Measurements from ENCODE around the gene MPDZ.

MPDZ gene

DNA sequence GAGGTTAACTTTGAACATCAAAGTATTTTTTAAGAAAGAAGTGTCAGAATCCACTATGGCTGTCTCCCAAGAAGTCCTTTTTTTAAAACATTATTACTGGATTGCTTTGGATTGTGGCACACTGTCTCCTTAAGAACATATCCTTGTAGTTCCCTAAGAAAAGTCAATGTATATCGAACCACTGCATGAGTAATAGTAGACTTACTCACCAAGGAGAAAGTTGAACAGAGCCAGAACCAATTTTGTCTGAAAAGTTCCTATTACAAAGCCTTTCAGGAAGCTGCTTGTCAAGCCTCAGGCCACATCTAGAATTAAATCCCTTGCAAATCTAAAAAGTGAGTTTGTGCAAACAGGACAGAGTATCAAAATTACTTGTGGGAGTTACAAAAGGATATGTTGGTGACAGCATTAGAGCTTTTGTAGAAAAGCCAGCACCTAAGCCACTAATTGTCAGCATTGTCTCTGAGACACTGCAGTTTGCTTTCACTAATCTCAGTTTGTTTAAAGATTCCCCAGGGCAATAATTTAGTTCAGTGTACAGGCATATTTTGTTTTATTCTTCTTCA, 195.4 kb downstream of the MPDZ start:
- Histone ChIP-seq H3K14ac (ENCODE audit: low read length) (no peak overlapping the region), H3K23ac (ENCODE audit: low read depth, low read length, poor library complexity) (no peak overlapping the region), H2AK5ac (ENCODE audit: low read depth, low read length) (no peak overlapping the region), H3K9ac (ENCODE audit: low read depth, low read length, poor library complexity) (no peak overlapping the region), H2BK120ac (ENCODE audit: low read depth, low read length) (no peak overlapping the region), H2BK12ac (ENCODE audit: low read length) (no peak overlapping the region), H4K91ac (ENCODE audit: low read depth, low read length, poor library complexity) (no peak overlapping the region), H3K18ac (ENCODE audit: low read length) (no peak overlapping the region), H3K4me2 (ENCODE audit: insufficient read depth, low read length, poor library complexity, severe bottlenecking) (no peak overlapping the region), H2AFZ (ENCODE audit: low read length) (no peak overlapping the region), H3K36me3 (replicated peaks in 1 of 2; ENCODE audit: control insufficient read depth in 2 of 2, insufficient read depth in 2 of 2, low read length in 2 of 2) (no peaks in the 10 kb centered on the region), H4K8ac (ENCODE audit: low read depth, low read length) (no peak overlapping the region), H3K27ac (replicated peaks; ENCODE audit: low read length) (no peak overlapping the region), H2BK5ac (ENCODE audit: low read length) (no peak overlapping the region), H3K9me3 (replicated peaks in 1 of 2; ENCODE audit: control insufficient read depth in 2 of 2, insufficient read depth in 1 of 2, low read depth in 1 of 2, low read length in 2 of 2) (no peaks in the 10 kb centered on the region), H3K79me1 (ENCODE audit: low read depth, low read length) (no peaks in the 10 kb centered on the region), H3K4me3 (ENCODE audit: low read length in 2 of 2) (no peak overlapping the region), H3K27me3 (ENCODE audit: control insufficient read depth in 3 of 3, insufficient read depth in 3 of 3, low read depth in 1 of 3, low read length in 3 of 3) (no peaks in the 10 kb centered on the region), H3K4me1 (ENCODE audit: control insufficient read depth in 2 of 2, insufficient read depth in 1 of 2, low read depth in 1 of 2, low read length in 2 of 2) (no peaks in the 10 kb centered on the region), H2BK15ac (ENCODE audit: low read length) (no peak overlapping the region), H3K4ac (ENCODE audit: low read length) (no peak overlapping the region)
- WGBS, 2 donors (ENCODE audit: extremely low coverage in 2 of 2, insufficient read length in 2 of 2, insufficient replicate concordance in 1 of 2), result no CpG with 5 or more reads among the region's 1 CpG
- DNase-seq (ENCODE audit: low spot score), result no peak

- WGBS, 2 donors (ENCODE audit: extremely low coverage in 2 of 2, insufficient read length in 2 of 2, insufficient replicate concordance in 1 of 2), result no CpG with 5 or more reads among the region's 2 CpGs
- no peak overlapping the region for H2AFZ ChIP-seq (ENCODE audit: low read length)
- H2BK5ac ChIP-seq (ENCODE audit: low read length), result no peak overlapping the region
- no peak overlapping the region for H3K27ac ChIP-seq (replicated peaks; ENCODE audit: low read length)
- no peak overlapping the region for H3K4me3 ChIP-seq (ENCODE audit: low read length in 2 of 2)
- DNase-seq (ENCODE audit: low spot score), result no peak
- no peak overlapping the region for H3K14ac ChIP-seq (ENCODE audit: low read length)
- no peak overlapping the region for H2BK15ac ChIP-seq (ENCODE audit: low read length)
- no peaks in the 10 kb centered on the region for H3K9me3 ChIP-seq (replicated peaks in 1 of 2; ENCODE audit: control insufficient read depth in 2 of 2, insufficient read depth in 1 of 2, low read depth in 1 of 2, low read length in 2 of 2)
- no peak overlapping the region for H4K8ac ChIP-seq (ENCODE audit: low read depth, low read length)
- H3K4ac ChIP-seq (ENCODE audit: low read length), result no peak overlapping the region
- no peak overlapping the region for H3K4me2 ChIP-seq (ENCODE audit: insufficient read depth, low read length, poor library complexity, severe bottlenecking)
- no peaks in the 10 kb centered on the region for H3K36me3 ChIP-seq (replicated peaks in 1 of 2; ENCODE audit: control insufficient read depth in 2 of 2, insufficient read depth in 2 of 2, low read length in 2 of 2)
- H3K4me1 ChIP-seq (ENCODE audit: control insufficient read depth in 2 of 2, insufficient read depth in 1 of 2, low read depth in 1 of 2, low read length in 2 of 2), result no peaks in the 10 kb centered on the region
- no peak overlapping the region for H3K18ac ChIP-seq (ENCODE audit: low read length)
- no peak overlapping the region for H2BK12ac ChIP-seq (ENCODE audit: low read length)
- H4K91ac ChIP-seq (ENCODE audit: low read depth, low read length, poor library complexity), result no peak overlapping the region
- H2BK120ac ChIP-seq (ENCODE audit: low read depth, low read length), result no peak overlapping the region
- no peak overlapping the region for H3K23ac ChIP-seq (ENCODE audit: low read depth, low read length, poor library complexity)
- no peak overlapping the region for H3K9ac ChIP-seq (ENCODE audit: low read depth, low read length, poor library complexity)
- no peaks in the 10 kb centered on the region for H3K79me1 ChIP-seq (ENCODE audit: low read depth, low read length)
- H2AK5ac ChIP-seq (ENCODE audit: low read depth, low read length), result no peak overlapping the region
- H3K27me3 ChIP-seq (ENCODE audit: control insufficient read depth in 3 of 3, insufficient read depth in 3 of 3, low read depth in 1 of 3, low read length in 3 of 3), result no peaks in the 10 kb centered on the region
These were observed 196.1 kb downstream of the MPDZ start for GRCh38 chr9:13083366-13083765.

- DNase-seq (ENCODE audit: low spot score), result no peak
- no peak overlapping the region for H3K27ac ChIP-seq (replicated peaks; ENCODE audit: low read length)
These were observed 196.7 kb downstream of the MPDZ start for GRCh38 chr9:13082796-13083195.

DNA sequence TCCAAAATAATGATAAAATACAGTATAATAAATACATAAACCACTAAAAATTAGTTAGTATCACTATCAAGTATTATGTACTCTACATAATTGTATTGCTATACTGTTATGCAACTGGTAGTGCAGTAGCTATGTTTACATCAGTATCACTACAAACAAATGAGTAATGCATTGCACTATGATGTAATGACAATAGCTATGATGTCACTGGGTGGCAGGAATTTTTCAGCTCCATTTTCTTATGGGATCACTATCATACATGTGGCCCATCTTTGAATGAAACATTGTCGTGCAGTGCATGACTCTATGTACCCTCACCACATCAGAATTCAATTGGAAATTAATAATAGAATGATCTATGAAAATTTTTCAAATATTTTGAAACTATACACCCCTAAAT, 201.3 kb downstream of the MPDZ start:
- H3K4me3 ChIP-seq (ENCODE audit: low read length in 2 of 2), result no peak overlapping the region
- no peak overlapping the region for H3K18ac ChIP-seq (ENCODE audit: low read length)
- H2BK120ac ChIP-seq (ENCODE audit: low read depth, low read length), result no peak overlapping the region
- H3K4ac ChIP-seq (ENCODE audit: low read length), result no peak overlapping the region
- H3K23ac ChIP-seq (ENCODE audit: low read depth, low read length, poor library complexity), result no peak overlapping the region
- no peak overlapping the region for H2AFZ ChIP-seq (ENCODE audit: low read length)
- no peak overlapping the region for H3K14ac ChIP-seq (ENCODE audit: low read length)
- H3K36me3 ChIP-seq (replicated peaks in 1 of 2; ENCODE audit: control insufficient read depth in 2 of 2, insufficient read depth in 2 of 2, low read length in 2 of 2), result no peaks in the 10 kb centered on the region
- WGBS, 2 donors (ENCODE audit: extremely low coverage in 2 of 2, insufficient read length in 2 of 2, insufficient replicate concordance in 1 of 2), result no CpG with 5 or more reads among the region's 1 CpG
- H3K4me1 ChIP-seq (ENCODE audit: control insufficient read depth in 2 of 2, insufficient read depth in 1 of 2, low read depth in 1 of 2, low read length in 2 of 2), result no peaks in the 10 kb centered on the region
- no peak overlapping the region for H3K27ac ChIP-seq (replicated peaks; ENCODE audit: low read length)
- no peak overlapping the region for H2BK5ac ChIP-seq (ENCODE audit: low read length)
- no peaks in the 10 kb centered on the region for H3K27me3 ChIP-seq (ENCODE audit: control insufficient read depth in 3 of 3, insufficient read depth in 3 of 3, low read depth in 1 of 3, low read length in 3 of 3)
- no peak overlapping the region for H2AK5ac ChIP-seq (ENCODE audit: low read depth, low read length)
- H3K9me3 ChIP-seq (replicated peaks in 1 of 2; ENCODE audit: control insufficient read depth in 2 of 2, insufficient read depth in 1 of 2, low read depth in 1 of 2, low read length in 2 of 2), result no peaks in the 10 kb centered on the region
- H4K91ac ChIP-seq (ENCODE audit: low read depth, low read length, poor library complexity), result no peak overlapping the region
- no peak overlapping the region for H3K4me2 ChIP-seq (ENCODE audit: insufficient read depth, low read length, poor library complexity, severe bottlenecking)
- DNase-seq (ENCODE audit: low spot score), result no peak
- no peak overlapping the region for H4K8ac ChIP-seq (ENCODE audit: low read depth, low read length)
- no peak overlapping the region for H3K9ac ChIP-seq (ENCODE audit: low read depth, low read length, poor library complexity)
- H2BK12ac ChIP-seq (ENCODE audit: low read length), result no peak overlapping the region
- H3K79me1 ChIP-seq (ENCODE audit: low read depth, low read length), result no peaks in the 10 kb centered on the region
- no peak overlapping the region for H2BK15ac ChIP-seq (ENCODE audit: low read length)

More at GRCh38 chr9:13082796-13083195, 196.7 kb downstream of the MPDZ start:
- H3K79me1 ChIP-seq (ENCODE audit: low read depth, low read length), result no peaks in the 10 kb centered on the region
- WGBS, 2 donors (ENCODE audit: extremely low coverage in 2 of 2, insufficient read length in 2 of 2, insufficient replicate concordance in 1 of 2), result no CpG with 5 or more reads among the region's 2 CpGs
- H3K4me1 ChIP-seq (ENCODE audit: control insufficient read depth in 2 of 2, insufficient read depth in 1 of 2, low read depth in 1 of 2, low read length in 2 of 2), result no peaks in the 10 kb centered on the region
- no peak overlapping the region for H2AK5ac ChIP-seq (ENCODE audit: low read depth, low read length)
- no peak overlapping the region for H4K8ac ChIP-seq (ENCODE audit: low read depth, low read length)
- no peak overlapping the region for H3K14ac ChIP-seq (ENCODE audit: low read length)
- no peaks in the 10 kb centered on the region for H3K36me3 ChIP-seq (replicated peaks in 1 of 2; ENCODE audit: control insufficient read depth in 2 of 2, insufficient read depth in 2 of 2, low read length in 2 of 2)
- H3K23ac ChIP-seq (ENCODE audit: low read depth, low read length, poor library complexity), result no peak overlapping the region
- H3K9me3 ChIP-seq (replicated peaks in 1 of 2; ENCODE audit: control insufficient read depth in 2 of 2, insufficient read depth in 1 of 2, low read depth in 1 of 2, low read length in 2 of 2), result no peaks in the 10 kb centered on the region
- H3K4ac ChIP-seq (ENCODE audit: low read length), result no peak overlapping the region
- H3K4me2 ChIP-seq (ENCODE audit: insufficient read depth, low read length, poor library complexity, severe bottlenecking), result no peak overlapping the region
- H2BK12ac ChIP-seq (ENCODE audit: low read length), result no peak overlapping the region
- H3K18ac ChIP-seq (ENCODE audit: low read length), result no peak overlapping the region
- H3K27me3 ChIP-seq (ENCODE audit: control insufficient read depth in 3 of 3, insufficient read depth in 3 of 3, low read depth in 1 of 3, low read length in 3 of 3), result no peaks in the 10 kb centered on the region
- H2AFZ ChIP-seq (ENCODE audit: low read length), result no peak overlapping the region
- H2BK5ac ChIP-seq (ENCODE audit: low read length), result no peak overlapping the region
- H4K91ac ChIP-seq (ENCODE audit: low read depth, low read length, poor library complexity), result no peak overlapping the region
- no peak overlapping the region for H2BK15ac ChIP-seq (ENCODE audit: low read length)
- H2BK120ac ChIP-seq (ENCODE audit: low read depth, low read length), result no peak overlapping the region
- no peak overlapping the region for H3K4me3 ChIP-seq (ENCODE audit: low read length in 2 of 2)
- no peak overlapping the region for H3K9ac ChIP-seq (ENCODE audit: low read depth, low read length, poor library complexity)

All from neuronal stem cell (in vitro differentiated cells).